Stimulated activated CD8-positive, alpha-beta memory T cell treated with anti-CD3 and anti-CD28 coated beads, Interleukin-4, amount 100 ng/mL, for 48 hours (primary cell): ENCODE data around the gene CDH13.

Experiments
- DNase-seq: peaks from one replicate; pipeline ENCODE4 v3.0.0-alpha.2; 2020

CDH13 gene

DNA sequence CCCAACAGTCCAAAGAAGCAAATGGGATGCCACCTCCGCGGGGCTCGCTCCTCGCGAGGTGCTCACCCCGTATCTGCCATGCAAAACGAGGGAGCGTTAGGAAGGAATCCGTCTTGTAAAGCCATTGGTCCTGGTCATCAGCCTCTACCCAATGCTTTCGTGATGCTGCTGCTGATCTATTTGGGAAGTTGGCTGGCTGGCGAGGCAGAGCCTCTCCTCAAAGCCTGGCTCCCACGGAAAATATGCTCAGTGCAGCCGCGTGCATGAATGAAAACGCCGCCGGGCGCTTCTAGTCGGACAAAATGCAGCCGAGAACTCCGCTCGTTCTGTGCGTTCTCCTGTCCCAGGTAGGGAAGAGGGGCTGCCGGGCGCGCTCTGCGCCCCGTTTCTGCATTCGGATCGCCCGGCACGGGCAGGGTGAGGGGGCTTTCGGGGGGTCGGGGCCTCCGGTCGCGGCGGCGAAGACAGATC lies at the start of gene CDH13:
Gene CDH13 (plus strand): TSS at position 179 of the 471 bp plus-strand sequence.
- DNase-seq: no peak

DNA sequence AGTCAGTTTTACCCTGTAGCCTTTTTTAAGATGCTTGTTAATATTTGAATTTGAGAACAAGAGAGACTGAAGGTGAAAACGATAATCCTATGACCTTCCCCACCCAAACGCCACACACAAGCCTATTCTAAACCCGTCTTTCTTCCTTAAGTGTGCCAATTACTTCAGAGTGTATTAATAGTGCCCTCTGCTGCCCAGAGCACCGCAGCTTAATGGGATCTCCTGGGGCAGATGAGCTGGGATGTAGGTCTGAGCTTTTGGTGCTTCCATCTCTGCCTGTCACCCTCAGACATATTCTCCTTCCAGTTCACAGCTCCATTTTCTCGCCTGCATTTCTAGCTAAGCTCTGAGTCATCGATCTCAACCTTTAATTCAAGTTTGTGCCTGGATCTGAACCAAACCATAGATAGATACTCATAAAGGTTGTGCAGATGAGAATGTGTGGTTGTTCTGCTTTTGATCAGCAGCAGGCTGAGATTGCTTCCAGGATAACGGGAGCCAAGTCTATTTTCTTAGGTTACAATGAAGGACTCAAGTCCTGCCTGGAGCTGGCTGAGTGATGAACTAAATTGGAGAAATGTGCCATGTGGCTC lies 46.4 kb upstream of the CDH13 start:
- no peak for DNase-seq

GRCh38 chr16:82582975-82583374 lies 43.8 kb upstream of the CDH13 start:
- no peak for DNase-seq

DNA sequence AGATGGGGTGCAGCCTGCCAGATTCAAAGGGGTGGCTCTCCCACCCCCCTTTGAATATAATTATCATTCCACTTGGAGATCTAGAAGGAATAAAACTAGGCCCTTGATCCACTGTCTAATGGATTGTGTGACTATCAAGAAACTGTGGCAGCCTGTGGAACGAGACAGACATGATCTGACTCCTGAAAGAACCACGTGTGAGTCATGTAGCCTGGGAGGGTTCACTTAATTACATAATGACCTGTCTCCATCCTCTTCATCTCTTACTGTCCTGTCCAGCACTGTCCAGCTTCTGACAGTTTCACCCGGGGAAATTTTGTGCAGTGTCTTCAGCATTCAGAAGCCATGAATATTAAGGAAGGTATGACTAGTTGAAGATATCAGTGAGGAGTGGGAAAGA lies 43.3 kb upstream of the CDH13 start:
- no peak for DNase-seq

- DNase-seq: no peak
Observed at GRCh38 chr16:82584553-82585152, 42.1 kb upstream of the CDH13 start.

DNA sequence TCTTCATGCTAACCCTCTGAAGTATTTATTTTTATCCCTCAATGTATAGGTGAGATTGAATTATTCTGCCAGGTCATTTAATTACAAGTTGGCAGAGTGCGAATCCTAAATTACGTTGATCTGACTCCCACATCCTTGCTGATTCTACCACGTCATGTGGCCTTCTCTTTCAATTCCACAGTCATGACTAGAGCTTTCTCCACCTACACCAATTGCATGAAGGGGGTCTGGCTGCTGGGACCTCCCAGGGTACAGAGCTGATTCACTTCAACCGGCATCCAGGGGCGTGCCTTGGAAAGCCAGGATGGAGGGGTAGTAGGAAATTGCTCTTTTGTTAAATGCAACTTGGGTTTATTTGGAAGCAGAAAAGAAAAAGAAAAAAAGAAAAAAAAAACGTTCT lies 41.1 kb upstream of the CDH13 start:
- DNase-seq: no peak

GRCh38 chr16:82586130-82586529 lies 40.6 kb upstream of the CDH13 start:
- DNase-seq: no peak

DNA sequence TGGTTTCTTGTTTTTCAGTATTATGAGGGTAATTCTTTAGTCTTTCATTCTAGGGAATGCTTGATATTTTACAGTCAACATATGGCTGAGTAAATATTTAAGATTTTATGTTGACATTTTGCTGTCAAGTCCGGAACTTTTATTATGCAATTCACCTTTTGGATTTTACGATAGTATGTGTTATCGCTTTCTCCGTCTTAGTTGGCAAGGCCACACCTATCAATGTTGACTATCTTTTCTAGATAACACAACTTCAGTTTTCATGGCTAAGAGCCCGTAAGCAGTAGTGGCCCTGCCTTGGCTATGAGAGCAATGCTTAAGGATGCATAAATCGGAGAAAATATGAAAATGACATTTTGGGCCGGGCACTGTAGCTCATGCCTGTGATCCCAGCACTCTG lies 39.5 kb upstream of the CDH13 start:
- no peak for DNase-seq

GRCh38 chr16:82589407-82589806 lies 37.4 kb upstream of the CDH13 start:
- no peak for DNase-seq

DNA sequence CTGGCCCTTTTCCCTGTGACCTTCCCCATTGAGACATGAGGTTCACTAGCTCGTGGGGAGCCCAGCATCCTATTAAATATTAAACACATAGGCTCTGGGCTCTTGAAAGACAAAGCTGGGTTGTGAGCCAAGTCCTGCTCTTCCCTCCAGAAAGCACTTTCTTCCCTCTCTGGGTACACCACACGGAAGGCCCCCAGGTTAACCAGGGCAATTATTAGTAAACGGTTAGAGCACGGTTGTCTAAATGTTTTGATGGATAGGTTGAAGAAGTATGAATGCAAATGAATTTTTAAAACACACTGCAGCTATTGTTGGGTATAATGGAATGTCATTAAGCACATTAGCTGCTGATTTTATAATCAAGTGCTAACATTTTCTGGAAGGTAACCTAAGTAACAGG lies 32.7 kb upstream of the CDH13 start:
- DNase-seq: no peak

DNA sequence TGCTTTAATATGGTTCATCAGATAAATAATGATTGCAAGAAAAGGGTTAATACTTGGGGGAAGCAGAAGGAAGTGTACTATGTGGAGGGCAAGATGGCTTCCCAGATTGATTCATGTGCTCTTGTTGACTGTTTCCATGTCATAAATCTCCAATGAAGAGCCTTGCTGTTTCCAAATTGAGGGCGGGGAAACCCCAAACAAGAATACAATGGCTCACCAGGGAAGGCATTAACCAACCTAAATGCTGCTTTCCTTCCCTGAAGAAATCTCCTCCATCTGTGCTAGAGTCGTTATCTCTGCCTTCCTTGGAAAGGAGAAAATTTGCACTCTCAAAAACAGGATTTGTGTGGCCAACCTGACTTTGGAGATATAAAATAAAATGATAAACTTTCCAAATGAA lies 28.0 kb upstream of the CDH13 start:
- no peak for DNase-seq

GRCh38 chr16:82601989-82602640 lies 24.7 kb upstream of the CDH13 start:
- no peak for DNase-seq

- DNase-seq: no peak
Observed at GRCh38 chr16:82603784-82604411, 22.9 kb upstream of the CDH13 start.

DNA sequence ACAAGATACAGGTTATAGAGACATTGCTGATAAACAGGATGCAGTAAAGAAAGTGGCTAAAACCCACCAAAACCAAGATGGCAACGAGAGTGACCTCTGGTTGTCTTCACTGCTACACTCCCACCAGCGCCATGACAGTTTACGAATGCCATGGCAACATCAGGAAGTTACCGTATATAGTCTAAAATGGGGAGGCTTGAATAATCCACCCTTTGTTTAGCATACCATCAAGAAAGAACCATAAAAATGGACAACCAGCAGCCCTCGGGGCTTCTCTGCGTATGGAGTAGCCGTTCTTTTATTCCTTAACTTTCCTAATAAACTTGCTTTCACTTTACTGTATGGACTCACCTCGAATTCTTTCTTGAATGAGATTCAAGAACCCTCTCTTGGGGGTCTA lies 21.7 kb upstream of the CDH13 start:
- DNase-seq: no peak

DNA sequence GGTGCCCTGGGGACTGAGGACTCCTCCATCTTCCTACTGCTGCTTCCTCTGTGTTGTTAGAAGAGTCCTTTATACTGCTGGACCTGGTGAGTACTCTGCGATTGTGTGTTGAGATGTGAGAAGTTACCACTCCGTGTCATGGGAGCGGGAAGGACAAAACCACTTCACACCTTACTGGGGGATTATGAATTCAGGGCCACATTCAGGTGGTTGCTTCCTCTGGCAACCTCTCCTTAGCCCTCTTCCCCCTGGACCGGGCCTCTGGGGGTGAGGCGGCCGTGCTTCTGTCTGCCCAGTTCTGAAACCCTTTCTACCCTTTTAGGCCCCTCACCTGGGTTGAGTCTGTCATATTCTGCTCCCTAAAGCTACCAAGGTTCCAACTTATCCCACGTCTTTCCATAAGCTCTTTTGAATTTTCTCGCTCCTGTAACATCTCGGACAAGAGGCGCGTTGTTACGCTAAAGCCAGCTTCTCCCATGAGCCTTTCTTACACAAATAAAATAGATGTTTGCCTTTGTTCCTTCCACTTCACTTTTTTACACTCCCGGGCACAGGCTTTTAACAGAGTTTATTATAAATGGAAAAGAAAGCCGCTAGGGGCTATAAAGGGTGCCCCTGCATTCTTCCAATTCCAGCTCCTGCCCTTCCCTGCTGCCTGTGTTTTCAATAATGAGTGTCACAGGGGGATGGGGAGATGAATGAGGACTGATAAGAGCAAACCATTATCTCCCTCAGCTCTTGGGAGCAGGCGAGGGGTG lies 20.7 kb upstream of the CDH13 start:
- no peak for DNase-seq

- no peak for DNase-seq
Observed at GRCh38 chr16:82609140-82609539, 17.6 kb upstream of the CDH13 start.

DNA sequence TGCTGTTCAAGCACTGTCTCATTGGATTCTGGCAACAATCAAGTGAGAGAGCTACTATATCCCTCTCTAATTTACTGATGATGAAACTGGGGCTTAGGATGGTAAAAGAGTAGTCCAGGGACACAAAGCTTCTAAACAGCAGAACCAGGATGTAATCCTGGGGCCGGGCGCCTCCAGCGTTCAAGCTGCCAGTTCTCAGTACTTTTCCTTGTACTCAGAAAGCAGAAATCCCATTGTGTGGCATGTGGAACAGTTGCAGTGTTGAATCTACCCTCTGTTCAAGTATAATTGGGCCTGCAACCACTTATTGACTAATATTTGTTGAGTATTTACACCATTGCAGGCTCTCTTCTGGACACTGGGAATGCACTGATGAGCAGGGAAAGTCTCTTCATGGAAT lies 14.5 kb upstream of the CDH13 start:
- no peak for DNase-seq

DNA sequence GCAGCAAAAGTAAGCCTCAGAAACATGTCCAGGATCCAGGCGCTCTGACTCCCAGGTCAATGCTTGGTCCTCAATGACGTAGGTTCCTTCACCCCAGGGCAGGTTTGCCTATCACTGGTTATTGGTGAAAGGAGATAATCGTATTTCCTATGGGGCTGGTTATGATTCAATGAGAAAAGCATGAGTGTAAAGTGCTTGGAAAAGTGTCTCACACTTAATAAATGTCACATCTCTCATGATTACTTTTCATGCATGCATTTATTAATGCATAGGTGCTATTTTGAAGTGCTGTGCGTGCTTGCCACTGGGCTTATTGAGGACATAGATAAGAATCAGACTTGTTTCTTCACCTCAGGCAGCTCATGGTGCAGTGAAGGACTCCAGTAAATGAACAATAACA lies 10.4 kb upstream of the CDH13 start:
- no peak for DNase-seq

GRCh38 chr16:82621781-82622180 lies 5.0 kb upstream of the CDH13 start:
- no peak for DNase-seq

DNA sequence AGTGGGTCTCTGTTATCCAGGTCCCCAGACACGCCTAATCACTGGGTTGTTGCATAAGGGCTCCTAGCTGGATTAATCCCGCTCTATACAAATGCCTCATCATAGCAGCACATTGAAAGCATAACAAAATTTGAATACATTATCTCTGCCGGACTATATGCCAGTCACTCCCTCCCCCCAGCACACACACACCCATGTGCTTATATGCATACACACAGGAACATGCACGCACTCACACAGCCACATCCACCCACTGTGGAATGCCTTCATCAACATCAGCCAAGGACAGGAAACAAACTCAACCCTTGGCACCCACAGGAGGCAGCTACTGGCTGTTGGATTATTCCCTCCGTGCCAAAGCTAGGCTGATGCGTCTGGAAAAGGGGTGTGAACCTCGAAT lies 3.5 kb upstream of the CDH13 start:
- DNase-seq: no peak

DNA sequence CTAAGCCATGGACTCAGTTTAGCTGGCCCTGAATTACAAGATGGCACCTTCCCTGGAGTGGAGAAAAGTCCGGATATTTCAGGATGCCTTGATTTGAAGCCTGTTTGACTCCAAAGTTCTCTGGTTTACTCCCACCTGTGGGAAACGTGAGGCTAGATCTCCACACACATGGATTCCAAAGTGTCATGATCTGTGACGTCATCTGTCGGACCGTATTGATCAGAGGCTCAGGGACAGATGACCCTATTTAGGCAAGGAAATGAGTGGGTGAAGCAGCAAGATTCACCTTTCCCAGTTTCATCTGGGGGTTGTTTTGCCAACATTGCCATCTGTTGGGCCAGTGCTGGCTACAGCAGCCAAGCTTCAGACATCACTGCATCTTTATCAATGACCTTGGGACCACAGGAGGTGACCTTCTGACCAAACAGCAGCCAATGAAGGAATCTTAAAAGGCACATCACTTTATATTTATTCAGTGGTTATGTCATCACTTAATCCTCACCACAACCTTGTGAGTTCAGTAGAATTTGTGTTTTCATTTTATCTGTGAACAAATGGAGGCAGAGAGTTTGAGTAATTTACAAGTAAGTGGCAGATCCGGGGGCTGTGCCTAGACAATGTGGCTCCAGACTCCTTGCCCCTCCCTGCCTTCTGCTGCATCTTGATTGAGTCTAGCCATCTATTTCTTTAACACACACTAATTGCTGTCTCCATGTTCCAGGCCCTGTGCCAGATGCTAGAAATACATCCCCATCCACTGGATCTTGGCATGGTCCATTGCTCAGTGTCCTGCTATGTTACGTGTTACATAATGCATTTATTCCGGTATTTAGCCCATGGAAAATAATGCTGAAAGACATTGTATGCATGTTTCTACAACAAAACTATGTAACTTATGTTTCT lies 1.5 kb upstream of the CDH13 start:
- DNase-seq: no peak

- DNase-seq: no peak
Observed at GRCh38 chr16:82628088-82628423, 1.3 kb downstream of the CDH13 start.
